ENCODE results near the gene ARID5B.

The ARID5B gene

GRCh38 chr10:61941202-61941681 is 39.7 kb downstream of the ARID5B start:
- H2AFZ ChIP-seq (ENCODE audit: low read length): no peak overlapping the region
- H3K9me3 ChIP-seq (ENCODE audit: insufficient read depth, low read depth, low read length): no peaks in the 10 kb centered on the region
- H3K27me3 ChIP-seq (ENCODE audit: insufficient read depth, low read length, poor library complexity, severe bottlenecking): no peaks in the 10 kb centered on the region
- peak overlapping the region; percentile 58 for H3K4me3 ChIP-seq (ENCODE audit: low read length, poor library complexity, severe bottlenecking)
- peak overlapping the region; percentile 80 for H3K9ac ChIP-seq (ENCODE audit: low read depth, low read length, poor library complexity, severe bottlenecking)
- H4K20me1 ChIP-seq (ENCODE audit: insufficient read depth, low read length, poor library complexity, severe bottlenecking): peaks cover 3% of the 10 kb centered on the region
- peaks cover 25% of the 10 kb centered on the region for H3K36me3 ChIP-seq (ENCODE audit: insufficient read depth, low read length)
- peaks cover 39% of the 10 kb centered on the region for H3F3A ChIP-seq (ENCODE audit: low read depth)
- H3K9me2 ChIP-seq (replicated peaks; ENCODE audit: low read depth, low read length): no peaks in the 10 kb centered on the region
- H3K79me2 ChIP-seq (ENCODE audit: insufficient read depth, low read length): peaks cover 78% of the 10 kb centered on the region
- H3K4me2 ChIP-seq (ENCODE audit: low read depth, low read length, poor library complexity, severe bottlenecking): peak overlapping the region; percentile 79
- peaks cover 90% of the 10 kb centered on the region for H3K4me1 ChIP-seq (ENCODE audit: insufficient read depth, low read length, poor library complexity, severe bottlenecking)
- TF ChIP-seq CTCF (conservative IDR thresholded peaks at IDR 0.05; ENCODE audit: low read length) (no peak), EZH2phosphoT487 (IDR thresholded peaks at IDR 0.05; ENCODE audit: borderline replicate concordance) (no peak)

GRCh38 chr10:61942604-61943461 is 41.3 kb downstream of the ARID5B start:
- Histone ChIP-seq H2AFZ (ENCODE audit: low read length) (no peak overlapping the region), H3K4me1 (ENCODE audit: insufficient read depth, low read length, poor library complexity, severe bottlenecking) (peaks cover 78% of the 10 kb centered on the region), H3K9me2 (replicated peaks; ENCODE audit: low read depth, low read length) (no peaks in the 10 kb centered on the region), H3K36me3 (ENCODE audit: insufficient read depth, low read length) (peaks cover 41% of the 10 kb centered on the region), H3K9me3 (ENCODE audit: insufficient read depth, low read depth, low read length) (no peaks in the 10 kb centered on the region), H3K27me3 (ENCODE audit: insufficient read depth, low read length, poor library complexity, severe bottlenecking) (no peaks in the 10 kb centered on the region), H3F3A (ENCODE audit: low read depth) (peaks cover 33% of the 10 kb centered on the region), H3K4me2 (ENCODE audit: low read depth, low read length, poor library complexity, severe bottlenecking) (peak overlapping the region; percentile 79), H3K4me3 (ENCODE audit: low read length, poor library complexity, severe bottlenecking) (peak overlapping the region; percentile 58), H3K79me2 (ENCODE audit: insufficient read depth, low read length) (peaks cover 80% of the 10 kb centered on the region), H4K20me1 (ENCODE audit: insufficient read depth, low read length, poor library complexity, severe bottlenecking) (no peaks in the 10 kb centered on the region), H3K9ac (ENCODE audit: low read depth, low read length, poor library complexity, severe bottlenecking) (peak overlapping the region; percentile 80)
- no peak for TF ChIP-seq CTCF (conservative IDR thresholded peaks at IDR 0.05; ENCODE audit: low read length)
- TF ChIP-seq EZH2phosphoT487 (IDR thresholded peaks at IDR 0.05; ENCODE audit: borderline replicate concordance): no peak

- Histone ChIP-seq H2AFZ (ENCODE audit: low read length) (no peak overlapping the region), H3K9ac (ENCODE audit: low read depth, low read length, poor library complexity, severe bottlenecking) (peak overlapping the region; percentile 80), H3F3A (ENCODE audit: low read depth) (peaks cover 27% of the 10 kb centered on the region), H4K20me1 (ENCODE audit: insufficient read depth, low read length, poor library complexity, severe bottlenecking) (no peaks in the 10 kb centered on the region), H3K27me3 (ENCODE audit: insufficient read depth, low read length, poor library complexity, severe bottlenecking) (no peaks in the 10 kb centered on the region), H3K4me3 (ENCODE audit: low read length, poor library complexity, severe bottlenecking) (peak overlapping the region; percentile 43), H3K79me2 (ENCODE audit: insufficient read depth, low read length) (peaks cover 80% of the 10 kb centered on the region), H3K4me2 (ENCODE audit: low read depth, low read length, poor library complexity, severe bottlenecking) (peak overlapping the region; percentile 79), H3K9me3 (ENCODE audit: insufficient read depth, low read depth, low read length) (no peaks in the 10 kb centered on the region), H3K4me1 (ENCODE audit: insufficient read depth, low read length, poor library complexity, severe bottlenecking) (peaks cover 68% of the 10 kb centered on the region), H3K9me2 (replicated peaks; ENCODE audit: low read depth, low read length) (no peaks in the 10 kb centered on the region), H3K36me3 (ENCODE audit: insufficient read depth, low read length) (peaks cover 51% of the 10 kb centered on the region)
- TF ChIP-seq EZH2phosphoT487 (IDR thresholded peaks at IDR 0.05; ENCODE audit: borderline replicate concordance): no peak
- peak; percentile 48 for TF ChIP-seq CTCF (conservative IDR thresholded peaks at IDR 0.05; ENCODE audit: low read length)
Measured at GRCh38 chr10:61943674-61944378, 42.3 kb downstream of the ARID5B start.
